Suprapubic skin (tissue), 4 donors: Measurements from ENCODE around the gene NEXMIF. TPM values are rescaled to one million over a fixed set of nuclear protein-coding genes. Genes with fewer than 3 reads are reported as not detected.
"Not testable (repeated sequence)": the region's sequence is repeated elsewhere in the genome, so short reads cannot be mapped to it uniquely, and the experiment has no call there.

Source experiments
- DNase-seq, 2 donors: peaks; one replicate each; pipeline ENCODE4 v3.0.0-alpha.2; 2019; ENCODE audit warnings: low spot score in 2 of 2
- H3K27ac ChIP-seq: fragments of 200-600 bp; sonication (generic); one replicate; pipeline ENCODE4 v1.5.1; 2019
- H3K27me3 ChIP-seq: fragments of 200-600 bp; sonication (generic); one replicate; pipeline ENCODE4 v1.5.1; 2019
- H3K36me3 ChIP-seq: fragments of 200-600 bp; sonication (generic); one replicate; pipeline ENCODE4 v1.5.1; 2019
- H3K4me1 ChIP-seq: fragments of 200-600 bp; sonication (generic); one replicate; pipeline ENCODE4 v1.5.1; 2019
- H3K4me3 ChIP-seq: fragments of 200-600 bp; sonication (generic); one replicate; pipeline ENCODE4 v1.5.1; 2019; ENCODE audit warnings: mild to moderate bottlenecking
- H3K9me3 ChIP-seq: fragments of 200-600 bp; sonication (generic); one replicate; pipeline ENCODE4 v1.5.1; 2019
- EP300 ChIP-seq: sonication (generic); formaldehyde crosslinking; IDR thresholded peaks from one replicate; pipeline ENCODE4 v1.6.1; 2017; ENCODE audit warnings: antibody characterized with exemption
- POLR2A ChIP-seq, 2 donors: fragments of 450-650 bp; IDR thresholded peaks; one replicate each; pipeline ENCODE4 v1.6.1; 2017; ENCODE audit warnings: antibody characterized with exemption in 2 of 2, mild to moderate bottlenecking in 2 of 2, moderate library complexity in 2 of 2
- POLR2AphosphoS5 ChIP-seq, 3 donors: sonication (generic); formaldehyde crosslinking; IDR thresholded peaks; one replicate each; pipeline ENCODE4 v1.6.1; 2017; ENCODE audit warnings: antibody characterized with exemption in 3 of 3
- WGBS: methylation state at CpG from one replicate; pipeline ENCODE4 v1.1.5; 2018; 5-methylcytosine and 5-hydroxymethylcytosine counted together
- total RNA-seq, 4 donors: library from RNA; depleted of rRNA; stranded (reverse); fragments of >200 nt; gene quantifications; one replicate each; pipeline ENCODE4 v1.1.0, GENCODE V29; 2016
- TF ChIP-seq, protein P1 (sequence below), 2 donors: fragments of 200-600 bp in 1 of 2; fragments of 450-650 bp in 1 of 2; sonication (generic) in 1 of 2; IDR thresholded peaks; one replicate each; pipeline ENCODE4 v1.5.1; 2016 to 2019; ENCODE audit warnings: antibody characterized with exemption in 2 of 2, mild to moderate bottlenecking in 1 of 2, moderate library complexity in 1 of 2

NEXMIF gene
- total RNA-seq, 4 donors from 2014 or later = 1.3 to 1.9 (median 1.6) TPM

- TF ChIP-seq POLR2AphosphoS5 (IDR thresholded peaks at IDR 0.05) = no peak
- TF ChIP-seq POLR2A (IDR thresholded peaks at IDR 0.05) = no peak
- TF ChIP-seq, protein P1, sequence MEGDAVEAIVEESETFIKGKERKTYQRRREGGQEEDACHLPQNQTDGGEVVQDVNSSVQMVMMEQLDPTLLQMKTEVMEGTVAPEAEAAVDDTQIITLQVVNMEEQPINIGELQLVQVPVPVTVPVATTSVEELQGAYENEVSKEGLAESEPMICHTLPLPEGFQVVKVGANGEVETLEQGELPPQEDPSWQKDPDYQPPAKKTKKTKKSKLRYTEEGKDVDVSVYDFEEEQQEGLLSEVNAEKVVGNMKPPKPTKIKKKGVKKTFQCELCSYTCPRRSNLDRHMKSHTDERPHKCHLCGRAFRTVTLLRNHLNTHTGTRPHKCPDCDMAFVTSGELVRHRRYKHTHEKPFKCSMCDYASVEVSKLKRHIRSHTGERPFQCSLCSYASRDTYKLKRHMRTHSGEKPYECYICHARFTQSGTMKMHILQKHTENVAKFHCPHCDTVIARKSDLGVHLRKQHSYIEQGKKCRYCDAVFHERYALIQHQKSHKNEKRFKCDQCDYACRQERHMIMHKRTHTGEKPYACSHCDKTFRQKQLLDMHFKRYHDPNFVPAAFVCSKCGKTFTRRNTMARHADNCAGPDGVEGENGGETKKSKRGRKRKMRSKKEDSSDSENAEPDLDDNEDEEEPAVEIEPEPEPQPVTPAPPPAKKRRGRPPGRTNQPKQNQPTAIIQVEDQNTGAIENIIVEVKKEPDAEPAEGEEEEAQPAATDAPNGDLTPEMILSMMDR (IDR thresholded peaks at IDR 0.05) = no peak
- no peak for TF ChIP-seq EP300
- H3K27me3 ChIP-seq = no peaks in the 10 kb centered on the region
- no peaks in the 10 kb centered on the region for H3K36me3 ChIP-seq
- no peak overlapping the region for H3K27ac ChIP-seq
- no peak for DNase-seq
- no peaks in the 10 kb centered on the region for H3K9me3 ChIP-seq
- H3K4me1 ChIP-seq = no peaks in the 10 kb centered on the region
- WGBS = 79% methylated on average over 3 of the region's 3 CpGs
- no peak overlapping the region for H3K4me3 ChIP-seq
Measured at GRCh38 chrX:74784629-74785028, 140.6 kb downstream of the NEXMIF start.

DNA sequence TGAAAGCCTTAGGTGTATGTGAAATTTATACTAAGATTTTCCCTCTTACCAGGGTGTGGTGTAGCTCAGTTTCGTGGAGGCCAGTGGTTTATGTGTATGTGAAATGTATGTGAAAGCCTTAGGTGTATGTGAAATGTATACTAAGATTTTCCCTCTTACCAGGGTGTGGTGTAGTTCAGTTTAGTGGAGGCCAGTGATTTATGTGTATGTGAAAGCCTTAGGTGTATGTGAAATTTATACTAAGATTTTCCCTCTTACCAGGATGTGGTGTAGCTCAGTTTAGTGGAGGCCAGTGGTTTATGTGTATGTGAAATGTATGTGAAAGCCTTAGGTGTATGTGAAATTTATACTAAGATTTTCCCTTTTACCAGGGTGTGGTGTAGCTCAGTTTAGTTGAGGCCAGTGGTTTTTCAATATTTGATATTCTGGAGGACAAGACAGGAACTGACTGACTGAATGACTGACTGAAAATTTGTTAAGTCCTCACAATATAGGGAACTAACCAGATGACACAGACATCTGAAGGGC, 143.7 kb downstream of the NEXMIF start:
- H3K27me3 ChIP-seq = no peaks in the 10 kb centered on the region
- no peaks in the 10 kb centered on the region for H3K4me1 ChIP-seq
- DNase-seq = no peak
- H3K36me3 ChIP-seq = no peaks in the 10 kb centered on the region
- WGBS = 67% methylated on average over 1 of the region's 1 CpG
- no peak overlapping the region for H3K4me3 ChIP-seq
- H3K27ac ChIP-seq = no peak overlapping the region
- H3K9me3 ChIP-seq = no peaks in the 10 kb centered on the region
- TF ChIP-seq EP300 (no peak), POLR2A (IDR thresholded peaks at IDR 0.05) (no peak), POLR2AphosphoS5 (IDR thresholded peaks at IDR 0.05) (no peak)
- TF ChIP-seq, protein P1 (IDR thresholded peaks at IDR 0.05) = no peak

DNA sequence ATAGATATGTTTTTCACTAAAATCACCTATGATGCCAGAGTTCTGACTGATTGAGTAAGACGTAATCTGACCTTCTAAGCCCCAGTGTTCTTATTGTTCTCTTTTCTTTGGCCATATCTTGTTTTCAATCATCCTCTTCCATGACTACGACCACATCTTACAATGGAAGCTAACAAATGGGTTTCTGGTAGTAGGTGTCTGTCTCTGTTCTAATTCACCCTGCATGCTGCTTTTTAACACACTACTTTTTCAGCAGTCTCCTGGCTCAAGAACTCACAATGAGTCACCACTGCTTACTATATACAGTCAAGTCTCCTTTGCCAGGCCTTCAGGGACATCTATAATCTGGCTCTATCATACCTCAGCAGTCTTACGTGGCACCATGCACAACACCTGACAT, 146.1 kb downstream of the NEXMIF start:
- Histone ChIP-seq H3K9me3 (no peaks in the 10 kb centered on the region), H3K27me3 (no peaks in the 10 kb centered on the region), H3K36me3 (no peaks in the 10 kb centered on the region), H3K4me3 (no peak overlapping the region), H3K4me1 (no peaks in the 10 kb centered on the region), H3K27ac (no peak overlapping the region)
- 52% methylated on average over 3 of the region's 3 CpGs for WGBS
- DNase-seq = no peak
- TF ChIP-seq, protein P1 (IDR thresholded peaks at IDR 0.05) = no peak
- TF ChIP-seq POLR2AphosphoS5 (IDR thresholded peaks at IDR 0.05) (no peak), POLR2A (IDR thresholded peaks at IDR 0.05) (no peak), EP300 (no peak)

DNA sequence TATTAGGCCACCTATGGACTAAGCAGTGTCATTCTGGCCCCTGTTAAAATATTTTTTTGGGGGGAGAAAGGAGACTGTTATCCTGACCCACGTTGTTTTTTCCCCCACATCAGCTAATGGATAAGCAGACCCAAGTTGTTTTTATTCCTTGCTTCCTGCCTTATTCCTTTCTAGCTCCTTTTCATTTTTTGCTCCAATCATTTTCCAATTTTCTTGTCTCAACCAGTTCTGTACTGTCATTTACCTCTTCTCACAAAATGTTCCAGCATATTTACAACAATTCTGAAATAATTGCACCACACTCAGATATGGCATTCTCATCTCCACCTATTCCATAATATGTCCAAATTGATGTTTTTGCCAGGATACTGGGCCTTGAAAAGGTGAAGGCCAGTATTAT, 150.3 kb downstream of the NEXMIF start:
- 35% methylated on average over 1 of the region's 1 CpG for WGBS
- Histone ChIP-seq H3K27me3 (no peaks in the 10 kb centered on the region), H3K27ac (no peak overlapping the region), H3K36me3 (no peaks in the 10 kb centered on the region), H3K4me3 (no peak overlapping the region), H3K9me3 (no peaks in the 10 kb centered on the region), H3K4me1 (no peaks in the 10 kb centered on the region)
- TF ChIP-seq POLR2AphosphoS5 (IDR thresholded peaks at IDR 0.05) = no peak
- no peak for DNase-seq

GRCh38 chrX:74736450-74736849, 188.8 kb downstream of the NEXMIF start:
- WGBS = 73% methylated on average over 3 of the region's 3 CpGs
- no peaks in the 10 kb centered on the region for H3K4me1 ChIP-seq
- TF ChIP-seq, protein P1 (IDR thresholded peaks at IDR 0.05) = no peak
- no peak for TF ChIP-seq EP300
- TF ChIP-seq POLR2A (IDR thresholded peaks at IDR 0.05) = no peak
- TF ChIP-seq POLR2AphosphoS5 (IDR thresholded peaks at IDR 0.05) = no peak
- no peak overlapping the region for H3K27ac ChIP-seq
- no peaks in the 10 kb centered on the region for H3K36me3 ChIP-seq
- H3K9me3 ChIP-seq = no peaks in the 10 kb centered on the region
- H3K4me3 ChIP-seq = no peak overlapping the region
- H3K27me3 ChIP-seq = no peaks in the 10 kb centered on the region
- DNase-seq = no peak

DNA sequence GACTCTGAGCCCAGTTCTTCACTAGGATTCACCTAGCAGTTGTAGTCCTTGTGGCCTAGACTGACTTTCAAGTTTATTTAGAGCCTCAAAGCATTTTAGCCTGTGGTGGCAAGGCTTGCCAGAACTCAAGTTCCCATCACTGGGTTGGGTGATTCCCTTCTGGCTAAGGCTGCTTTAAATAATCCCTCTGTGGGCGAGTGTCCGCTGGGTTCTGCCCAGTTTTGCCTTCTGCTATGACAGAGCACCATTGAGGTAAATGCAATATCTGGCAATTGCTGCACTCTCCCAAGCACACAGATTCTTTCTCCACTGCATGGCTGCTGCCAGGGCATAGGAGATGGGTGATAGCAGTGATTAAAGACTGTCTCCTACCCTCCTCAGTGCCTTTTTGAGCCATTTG, 220.0 kb downstream of the NEXMIF start:
- WGBS = 73% methylated on average over 2 of the region's 2 CpGs
- Histone ChIP-seq H3K36me3 (no peaks in the 10 kb centered on the region), H3K4me1 (no peaks in the 10 kb centered on the region), H3K4me3 (no peak overlapping the region), H3K27ac (no peak overlapping the region), H3K9me3 (no peaks in the 10 kb centered on the region), H3K27me3 (no peaks in the 10 kb centered on the region)
- no peak for DNase-seq
- TF ChIP-seq EP300 (no peak), POLR2A (IDR thresholded peaks at IDR 0.05) (no peak), POLR2AphosphoS5 (IDR thresholded peaks at IDR 0.05) (no peak)
- TF ChIP-seq, protein P1 (IDR thresholded peaks at IDR 0.05) = no peak

- WGBS = 73% methylated on average over 2 of the region's 2 CpGs
- not testable (repeated sequence) for H3K9me3 ChIP-seq, DNase-seq, H3K27me3 ChIP-seq, H3K36me3 ChIP-seq, H3K4me1 ChIP-seq, H3K27ac ChIP-seq, H3K4me3 ChIP-seq
Measured at GRCh38 chrX:74701343-74701742, 223.9 kb downstream of the NEXMIF start.
